Endothelial cell of umbilical vein (primary cell): ENCODE results near the gene TMEM106C.

ENCODE experiments used
- CTCF ChIP-seq, 2 donors: IDR thresholded peaks; 1 replicate in 1 of 2; 2 replicates in 1 of 2; pipeline ENCODE4 v1.5.1; 2011; ENCODE audit warnings: low read length in 2 of 2, mild to moderate bottlenecking in 2 of 2, moderate library complexity in 2 of 2, control low read depth in 1 of 2, inconsistent platforms in 1 of 2, low read depth in 1 of 2; ENCODE audit not compliant: insufficient read depth in 1 of 2; ENCODE audit errors: extremely low read depth in 1 of 2
- GATA2 ChIP-seq: IDR thresholded peaks from 2 replicates; pipeline ENCODE4 v1.7.0; 2011; ENCODE audit warnings: low read depth, mild to moderate bottlenecking, moderate library complexity, mixed read lengths, low read length; ENCODE audit not compliant: insufficient read length, insufficient read depth
- POLR2A ChIP-seq: IDR thresholded peaks from 2 replicates; pipeline ENCODE4 v1.6.1; 2012; ENCODE audit warnings: low read depth, mild to moderate bottlenecking, control low read depth, low read length

- TF ChIP-seq CTCF (IDR thresholded peaks at IDR 0.05; ENCODE audit: extremely low read depth in 1 of 2, insufficient read depth in 1 of 2, low read depth in 1 of 2, low read length in 2 of 2), result no peak
- no peak for TF ChIP-seq GATA2
- no peak for TF ChIP-seq POLR2A
These were observed 45.0 kb downstream of the TMEM106C start for GRCh38 chr12:48008349-48008748.
